Suprapubic skin (tissue), 3 donors: ENCODE measurements around the gene ARHGAP42.

ENCODE experiments used
- CTCF ChIP-seq, 2 donors: fragments of 200-600 bp in 1 of 2; fragments of 450-650 bp in 1 of 2; sonication (generic) in 1 of 2; IDR thresholded peaks; one replicate each; pipeline ENCODE4 v1.5.1; 2016 to 2019; ENCODE audit warnings: antibody characterized with exemption in 2 of 2, mild to moderate bottlenecking in 1 of 2, moderate library complexity in 1 of 2
- EP300 ChIP-seq: sonication (generic); formaldehyde crosslinking; IDR thresholded peaks from one replicate; pipeline ENCODE4 v1.6.1; 2017; ENCODE audit warnings: antibody characterized with exemption

GRCh38 chr11:100789500-100789899 is 102.4 kb downstream of the ARHGAP42 start:
- TF ChIP-seq CTCF (IDR thresholded peaks at IDR 0.05) (no peak), EP300 (no peak)
